BE2C (cell line): ENCODE data around the gene NELFB.

Experiments used
- DNase-seq: peaks from one replicate; pipeline ENCODE4 v3.0.0-alpha.2; 2020
- H3K27me3 ChIP-seq: fragments of 250-450 bp; sonication (Bioruptor Pico); 2 replicates; pipeline ENCODE4 v1.5.1; 2020; ENCODE audit warnings: mild to moderate bottlenecking
- H3K36me3 ChIP-seq: fragments of 250-450 bp; sonication (Bioruptor Pico); 2 replicates; pipeline ENCODE4 v1.5.1; 2020; ENCODE audit warnings: mild to moderate bottlenecking
- H3K4me1 ChIP-seq: fragments of 250-450 bp; sonication (Bioruptor Pico); 2 replicates; pipeline ENCODE4 v1.5.1; 2020
- H3K4me3 ChIP-seq: 2 replicates; pipeline ENCODE4 v1.5.1; 2011; ENCODE audit warnings: low read depth, low read length
- H3K9me3 ChIP-seq: fragments of 250-450 bp; sonication (Bioruptor Pico); 2 replicates; pipeline ENCODE4 v1.5.1; 2020
- TF ChIP-seq, protein P1 (sequence below): IDR thresholded peaks from 2 replicates; pipeline ENCODE4 v1.5.1; 2012; ENCODE audit warnings: mild to moderate bottlenecking, low read depth, low read length

NELFB gene

DNA sequence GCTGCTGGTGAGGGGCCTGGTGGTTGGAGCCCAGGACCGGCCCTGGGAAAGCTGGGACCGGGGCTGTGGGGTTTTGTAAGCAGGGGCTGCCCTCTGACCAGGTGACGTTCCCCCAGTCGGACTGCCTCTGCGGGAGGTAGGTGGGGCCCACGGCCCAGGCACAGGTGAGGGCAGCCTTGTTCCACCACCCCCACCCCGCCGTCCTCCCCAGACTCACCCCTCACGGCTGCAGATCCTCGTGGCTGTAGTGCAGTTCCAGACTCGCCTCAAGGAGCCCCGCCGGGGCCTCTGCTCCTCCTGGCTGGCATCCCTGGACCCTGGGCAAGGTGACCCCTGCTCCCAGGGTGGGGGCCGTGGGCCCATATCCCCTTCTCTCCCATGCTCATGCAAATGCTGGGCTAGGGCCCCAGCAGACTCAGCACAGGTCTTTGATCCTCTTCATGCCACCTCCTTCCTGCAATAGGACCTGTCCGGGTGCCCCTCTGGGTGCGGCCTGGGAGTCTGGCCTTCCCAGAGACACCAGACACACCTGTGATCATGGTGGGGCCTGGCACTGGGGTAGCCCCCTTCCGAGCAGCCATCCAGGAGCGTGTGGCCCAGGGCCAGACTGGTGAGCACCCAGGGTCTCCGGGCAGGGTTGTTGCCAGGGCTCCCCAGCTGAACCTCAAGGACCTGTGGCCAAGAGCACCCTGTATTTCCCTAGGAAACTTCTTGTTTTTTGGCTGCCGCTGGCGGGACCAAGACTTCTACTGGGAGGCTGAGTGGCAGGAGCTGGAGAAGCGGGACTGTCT is 39.7 kb upstream of the NELFB start:
- Histone ChIP-seq H3K9me3 (no peaks in the 10 kb centered on the region), H3K4me1 (peaks cover 13% of the 10 kb centered on the region), H3K4me3 (no peak overlapping the region), H3K27me3 (no peaks in the 10 kb centered on the region), H3K36me3 (no peaks in the 10 kb centered on the region)
- TF ChIP-seq, protein P1, sequence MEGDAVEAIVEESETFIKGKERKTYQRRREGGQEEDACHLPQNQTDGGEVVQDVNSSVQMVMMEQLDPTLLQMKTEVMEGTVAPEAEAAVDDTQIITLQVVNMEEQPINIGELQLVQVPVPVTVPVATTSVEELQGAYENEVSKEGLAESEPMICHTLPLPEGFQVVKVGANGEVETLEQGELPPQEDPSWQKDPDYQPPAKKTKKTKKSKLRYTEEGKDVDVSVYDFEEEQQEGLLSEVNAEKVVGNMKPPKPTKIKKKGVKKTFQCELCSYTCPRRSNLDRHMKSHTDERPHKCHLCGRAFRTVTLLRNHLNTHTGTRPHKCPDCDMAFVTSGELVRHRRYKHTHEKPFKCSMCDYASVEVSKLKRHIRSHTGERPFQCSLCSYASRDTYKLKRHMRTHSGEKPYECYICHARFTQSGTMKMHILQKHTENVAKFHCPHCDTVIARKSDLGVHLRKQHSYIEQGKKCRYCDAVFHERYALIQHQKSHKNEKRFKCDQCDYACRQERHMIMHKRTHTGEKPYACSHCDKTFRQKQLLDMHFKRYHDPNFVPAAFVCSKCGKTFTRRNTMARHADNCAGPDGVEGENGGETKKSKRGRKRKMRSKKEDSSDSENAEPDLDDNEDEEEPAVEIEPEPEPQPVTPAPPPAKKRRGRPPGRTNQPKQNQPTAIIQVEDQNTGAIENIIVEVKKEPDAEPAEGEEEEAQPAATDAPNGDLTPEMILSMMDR, result no peak
- no peak for DNase-seq

GRCh38 chr9:137216188-137216965 is 38.8 kb upstream of the NELFB start:
- no peaks in the 10 kb centered on the region for H3K27me3 ChIP-seq
- no peak overlapping the region for H3K4me3 ChIP-seq
- peaks cover 13% of the 10 kb centered on the region for H3K4me1 ChIP-seq
- no peak for DNase-seq
- H3K36me3 ChIP-seq, result no peaks in the 10 kb centered on the region
- no peaks in the 10 kb centered on the region for H3K9me3 ChIP-seq
- TF ChIP-seq, protein P1, result no peak

GRCh38 chr9:137217276-137218211 is 37.6 kb upstream of the NELFB start:
- Histone ChIP-seq H3K4me1 (peaks cover 13% of the 10 kb centered on the region), H3K9me3 (no peaks in the 10 kb centered on the region), H3K4me3 (peak overlapping the region; percentile 41), H3K36me3 (no peaks in the 10 kb centered on the region), H3K27me3 (no peaks in the 10 kb centered on the region)
- TF ChIP-seq, protein P1, result no peak
- DNase-seq, result peak; percentile 81

- Histone ChIP-seq H3K4me1 (peaks cover 16% of the 10 kb centered on the region), H3K27me3 (no peaks in the 10 kb centered on the region), H3K4me3 (no peak overlapping the region), H3K36me3 (no peaks in the 10 kb centered on the region), H3K9me3 (no peaks in the 10 kb centered on the region)
- DNase-seq, result no peak
- TF ChIP-seq, protein P1, result no peak
Measured at GRCh38 chr9:137218212-137218753, 36.8 kb upstream of the NELFB start.

- no peak overlapping the region for H3K4me3 ChIP-seq
- no peaks in the 10 kb centered on the region for H3K36me3 ChIP-seq
- H3K4me1 ChIP-seq, result peaks cover 16% of the 10 kb centered on the region
- TF ChIP-seq, protein P1, result no peak
- no peaks in the 10 kb centered on the region for H3K27me3 ChIP-seq
- no peaks in the 10 kb centered on the region for H3K9me3 ChIP-seq
- peak; percentile 61 for DNase-seq
Measured at GRCh38 chr9:137218754-137219271, 36.3 kb upstream of the NELFB start.
